ENCODE data around the gene CDADC1. TPM values are rescaled to one million over a fixed set of nuclear protein-coding genes. Genes with fewer than 3 reads are reported as not detected.

The CDADC1 gene
- total and polyA plus RNA-seq, 2 of the 13 experiments (the other 11 are each of a cell fraction or from before 2014, with no cell fraction given) = 2.4 to 9.0 TPM

DNA sequence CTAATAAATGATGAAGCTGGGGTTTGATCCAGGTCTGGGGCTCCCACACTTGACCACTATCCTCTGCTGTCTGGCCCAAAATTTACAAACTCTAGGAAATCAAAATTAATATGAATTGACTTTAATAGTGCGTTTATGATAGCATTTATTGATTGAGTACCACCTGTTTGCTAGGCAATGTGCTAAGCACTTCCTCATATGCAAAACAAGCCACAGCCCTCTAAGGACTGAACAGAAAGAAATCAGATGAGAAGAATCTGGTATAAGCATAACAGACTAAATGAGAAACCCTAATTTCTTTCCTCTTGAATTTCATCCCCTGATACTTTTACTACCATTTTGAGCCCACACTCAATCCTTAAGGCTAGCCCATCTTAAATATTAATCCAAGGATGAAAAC lies 34.2 kb upstream of the CDADC1 start:
- Histone ChIP-seq H2AFZ (ENCODE audit: low read length) (no peak overlapping the region), H3K36me3 (replicated peaks in 1 of 2; ENCODE audit: control insufficient read depth in 1 of 2, insufficient read depth in 2 of 2, low read length in 2 of 2) (no peaks in the 10 kb centered on the region), H3K27me3 (ENCODE audit: control insufficient read depth in 1 of 2, insufficient read depth in 2 of 2, low read length in 2 of 2) (no peaks in the 10 kb centered on the region), H3K4me3 (replicated peaks in 1 of 3; ENCODE audit: insufficient read depth in 1 of 3, low read depth in 2 of 3, low read length in 3 of 3) (no peak overlapping the region), H3K27ac (ENCODE audit: extremely low read length, insufficient read depth, low read length) (no peak overlapping the region), H4K20me1 (ENCODE audit: insufficient read depth, low read length) (no peaks in the 10 kb centered on the region), H3K9me3 (ENCODE audit: low read length) (no peaks in the 10 kb centered on the region), H3K4me1 (ENCODE audit: insufficient read depth, low read length) (peaks cover 23% of the 10 kb centered on the region), H3K4me2 (ENCODE audit: low read depth, low read length) (no peak overlapping the region), H3K9ac (ENCODE audit: insufficient read depth, low read depth, low read length) (no peak overlapping the region), H3K79me2 (ENCODE audit: insufficient read depth, low read length) (no peaks in the 10 kb centered on the region)
- in situ Hi-C loops (cut with HindIII; ENCODE audit: extremely low pct_ligation_motif_present, low pct_unique_long_range_greater_than_20kb) (no loop called here), intact Hi-C loops (cut with micrococcal nuclease; ENCODE audit: unreplicated experiment) (no loop called here)
- ChIA-PET POLR2A (interaction anchor here (2.2 kb wide), 1 partner anchor 34 kb away, joined by 22 read pairs; the partner anchor contains the start of gene CDADC1), CTCF (ENCODE audit: low intra/inter-chr PET ratio, low total read pairs) (no interaction called here)
- no peak for DNase-seq (ENCODE audit: low spot score)
- BruUV-seq (replicated peaks) = no TSS peak
- TF ChIP-seq NFE2 (CRISPR knock-in tag; IDR thresholded peaks at IDR 0.05) = no peak
- TF ChIP-seq ZBTB49 (CRISPR knock-in tag; IDR thresholded peaks at IDR 0.05; ENCODE audit: borderline replicate concordance) = no peak
- no peak for TF ChIP-seq ZNF780A (CRISPR knock-in tag; IDR thresholded peaks at IDR 0.05)
- FAIRE-seq = no peak
- ATAC-seq = no peak
- 96% methylated on average over 1 of the region's 1 CpG for WGBS (ENCODE audit: low lambda C conversion rate)

- in situ Hi-C loops (cut with HindIII; ENCODE audit: extremely low pct_ligation_motif_present, low pct_unique_long_range_greater_than_20kb) = no loop called here
- WGBS (ENCODE audit: low lambda C conversion rate) = 60% methylated on average over 6 of the region's 6 CpGs
- Histone ChIP-seq H3K9me3 (ENCODE audit: low read length) (no peaks in the 10 kb centered on the region), H3K27me3 (ENCODE audit: control insufficient read depth in 1 of 2, insufficient read depth in 2 of 2, low read length in 2 of 2) (no peaks in the 10 kb centered on the region), H3K9ac (ENCODE audit: insufficient read depth, low read depth, low read length) (peak overlapping the region; percentile 19; the same call in 1 of the 2 replicates), H3K4me3 (replicated peaks in 1 of 3; ENCODE audit: insufficient read depth in 1 of 3, low read depth in 2 of 3, low read length in 3 of 3) (peak overlapping the region in 2 of 3 experiments; percentile 23 to 24; a peak in 3 of 6 replicates), H3K4me2 (ENCODE audit: low read depth, low read length) (peak overlapping the region; percentile 81), H3K4me1 (ENCODE audit: insufficient read depth, low read length) (peaks cover 25% of the 10 kb centered on the region), H3K27ac (ENCODE audit: extremely low read length, insufficient read depth, low read length) (peak overlapping the region; percentile 62), H3K36me3 (replicated peaks in 1 of 2; ENCODE audit: control insufficient read depth in 1 of 2, insufficient read depth in 2 of 2, low read length in 2 of 2) (no peaks in the 10 kb centered on the region), H2AFZ (ENCODE audit: low read length) (peak overlapping the region; percentile 8), H4K20me1 (ENCODE audit: insufficient read depth, low read length) (no peaks in the 10 kb centered on the region), H3K79me2 (ENCODE audit: insufficient read depth, low read length) (no peaks in the 10 kb centered on the region)
- CTCF ChIA-PET (ENCODE audit: low intra/inter-chr PET ratio, low total read pairs) = no interaction called here
- peak; percentile 58 for ATAC-seq
- peak; percentile 4 for FAIRE-seq
- intact Hi-C loops (cut with micrococcal nuclease; ENCODE audit: unreplicated experiment) = no loop called here
- no TSS peak for BruUV-seq (replicated peaks)
- POLR2A ChIA-PET = interaction anchor here (0.7 to 2.2 kb wide), 11 partner anchors 11 to 579 kb away, joined by 3 to 22 read pairs (median 3); partner anchors contain the start of gene CDADC1
- DNase-seq (ENCODE audit: low spot score) = no peak
- TF ChIP-seq GZF1 (CRISPR knock-in tag; IDR thresholded peaks at IDR 0.05) (no peak), ZBTB42 (CRISPR knock-in tag; IDR thresholded peaks at IDR 0.05) (no peak), RFX5 (IDR thresholded peaks at IDR 0.05; ENCODE audit: low read depth, low read length) (no peak), ZNF782 (CRISPR knock-in tag; IDR thresholded peaks at IDR 0.05; ENCODE audit: borderline replicate concordance) (no peak), MTF2 (CRISPR knock-in tag; IDR thresholded peaks at IDR 0.05; ENCODE audit: borderline replicate concordance) (no peak), ARNT2 (CRISPR knock-in tag; IDR thresholded peaks at IDR 0.05; ENCODE audit: low read depth) (no peak), SIN3B (IDR thresholded peaks at IDR 0.05; ENCODE audit: low read length) (no peak), HNRNPL (IDR thresholded peaks at IDR 0.05; ENCODE audit: low read depth, low read length) (no peak), MZF1 (CRISPR knock-in tag; IDR thresholded peaks at IDR 0.05; ENCODE audit: borderline replicate concordance) (no peak), ZNF34 (CRISPR knock-in tag; IDR thresholded peaks at IDR 0.05; ENCODE audit: borderline replicate concordance) (no peak)
- TF ChIP-seq, protein P1, sequence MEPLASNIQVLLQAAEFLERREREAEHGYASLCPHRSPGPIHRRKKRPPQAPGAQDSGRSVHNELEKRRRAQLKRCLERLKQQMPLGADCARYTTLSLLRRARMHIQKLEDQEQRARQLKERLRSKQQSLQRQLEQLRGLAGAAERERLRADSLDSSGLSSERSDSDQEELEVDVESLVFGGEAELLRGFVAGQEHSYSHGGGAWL (CRISPR knock-in tag; IDR thresholded peaks at IDR 0.05) = no peak
Observed at GRCh38 chr13:49213997-49214916, 33.5 kb upstream of the CDADC1 start.

Data from HepG2 (cell line).